ENCODE results near the gene GRID2. TPM values are rescaled to one million over a fixed set of nuclear protein-coding genes. Genes with fewer than 3 reads are reported as not detected.

The GRID2 gene
- total RNA-seq, 4 donors from 2014 or later, result not detected

DNA sequence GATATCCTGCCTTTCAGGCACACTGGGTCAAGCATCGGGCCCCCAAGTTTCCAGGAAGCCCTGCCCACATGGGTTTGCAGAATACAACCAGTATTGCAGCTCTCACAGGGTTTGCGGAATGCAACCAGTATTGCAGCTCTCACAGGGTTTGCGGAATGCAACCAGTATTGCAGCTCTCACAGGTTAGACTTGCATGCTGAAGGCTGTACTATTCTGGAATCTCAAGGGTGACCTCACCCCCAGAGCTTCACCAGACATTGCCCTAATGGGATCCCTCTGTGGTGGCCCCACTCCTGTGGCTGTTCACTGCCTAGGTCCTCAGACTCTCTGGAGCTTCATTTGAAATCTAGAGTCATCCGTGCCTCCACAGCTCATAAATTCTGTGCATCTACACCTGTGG is 884.1 kb downstream of the GRID2 start:
- DNase-seq (ENCODE audit: low spot score) (no peak), ATAC-seq (ENCODE audit: low FRiP score) (no peak)
- no peak for TF ChIP-seq CTCF (IDR thresholded peaks at IDR 0.05)

DNA sequence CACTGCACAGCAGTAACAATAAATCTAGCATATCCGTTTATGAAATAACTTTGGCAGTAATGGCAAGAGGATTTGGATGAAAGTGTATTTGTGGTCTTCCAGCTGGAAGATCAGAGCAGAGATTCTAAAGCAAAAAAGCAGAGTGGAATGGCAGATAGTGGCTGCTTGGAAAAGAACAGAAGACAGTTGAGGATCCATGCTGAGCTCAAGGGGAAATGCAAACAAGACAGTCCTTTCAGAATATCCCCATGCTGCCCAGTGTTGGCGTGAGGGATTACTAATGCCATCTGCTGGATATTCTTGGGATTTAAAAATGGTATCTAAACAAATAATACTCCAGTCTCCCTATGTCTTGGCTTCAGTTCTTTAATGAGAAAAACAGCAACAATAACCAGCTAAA is 895.7 kb downstream of the GRID2 start:
- TF ChIP-seq CTCF (IDR thresholded peaks at IDR 0.05), result no peak
- DNase-seq (ENCODE audit: low spot score), result no peak
- no peak for ATAC-seq (ENCODE audit: low FRiP score)

GRCh38 chr4:93201471-93202096 is 897.8 kb downstream of the GRID2 start:
- TF ChIP-seq CTCF (IDR thresholded peaks at IDR 0.05), result no peak
- no peak for ATAC-seq (ENCODE audit: low FRiP score)
- DNase-seq (ENCODE audit: low spot score), result no peak

DNA sequence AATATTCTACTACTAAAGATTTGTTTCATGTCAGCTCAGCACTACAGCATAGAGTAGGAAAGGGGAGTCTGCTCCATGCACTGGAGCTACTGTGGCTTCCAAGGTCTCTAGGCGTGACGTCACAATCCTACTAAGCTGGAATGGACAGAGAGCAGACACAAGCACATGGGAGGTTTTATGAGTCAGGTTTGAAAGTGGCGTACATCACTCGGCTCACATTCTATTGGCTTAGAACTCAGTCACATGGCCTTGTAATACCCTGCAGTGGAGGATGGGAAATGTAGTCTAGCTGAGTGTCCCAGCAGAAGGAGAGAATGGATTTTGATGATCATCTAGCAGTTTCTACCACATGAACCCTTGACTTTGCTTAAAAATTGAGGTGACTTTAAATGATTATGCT is 899.9 kb downstream of the GRID2 start:
- ATAC-seq (ENCODE audit: low FRiP score) (no peak), DNase-seq (ENCODE audit: low spot score) (no peak)
- TF ChIP-seq CTCF (IDR thresholded peaks at IDR 0.05), result no peak

GRCh38 chr4:93212250-93212649 is 908.5 kb downstream of the GRID2 start:
- no peak for ATAC-seq (ENCODE audit: low FRiP score)
- DNase-seq (ENCODE audit: low spot score), result no peak
- TF ChIP-seq CTCF (IDR thresholded peaks at IDR 0.05), result no peak

DNA sequence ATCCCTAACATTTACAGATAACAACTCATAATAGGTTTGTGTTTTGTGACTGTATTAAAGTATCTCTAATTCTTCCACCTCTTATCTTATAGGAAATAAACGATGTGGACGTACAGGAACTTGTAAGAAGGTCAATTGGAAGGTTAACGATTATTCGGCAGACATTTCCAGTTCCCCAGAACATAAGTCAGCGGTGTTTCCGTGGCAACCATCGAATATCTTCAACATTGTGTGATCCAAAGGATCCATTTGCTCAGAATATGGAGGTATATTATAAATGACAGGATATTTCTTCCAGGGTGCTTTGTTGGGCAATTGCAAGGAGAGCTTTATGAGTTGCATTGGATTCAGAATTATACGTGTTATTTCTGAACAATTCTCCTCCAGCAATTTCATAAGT is 912.9 kb downstream of the GRID2 start:
- no peak for ATAC-seq (ENCODE audit: low FRiP score)
- no peak for DNase-seq (ENCODE audit: low spot score)
- no peak for TF ChIP-seq CTCF (IDR thresholded peaks at IDR 0.05)

DNA sequence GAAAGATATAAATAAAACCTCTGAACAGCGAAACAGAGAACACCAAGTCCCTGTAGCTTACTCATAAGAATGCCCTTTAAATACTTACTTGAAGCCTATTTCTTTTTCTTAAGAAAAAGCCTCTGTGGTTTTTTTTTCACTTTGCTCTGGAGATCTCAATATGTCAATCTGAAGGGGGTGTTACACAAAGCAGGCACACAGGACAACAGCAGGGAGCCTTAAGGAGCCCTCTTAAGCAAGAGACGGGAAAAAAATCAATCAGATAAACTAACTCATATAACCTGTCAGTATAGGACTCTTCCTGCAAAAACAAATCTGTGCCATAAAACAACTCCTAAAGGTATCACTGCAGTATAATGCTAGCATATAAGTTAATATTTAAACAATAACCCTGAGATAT is 913.7 kb downstream of the GRID2 start:
- no peak for DNase-seq (ENCODE audit: low spot score)
- TF ChIP-seq CTCF (IDR thresholded peaks at IDR 0.05), result no peak
- ATAC-seq (ENCODE audit: low FRiP score), result no peak

Measured in omental fat pad (tissue), 4 donors.